HG02870 (cell line): Measurements from ENCODE around the gene RNF5.
"Not testable (repeated sequence)": the region's sequence is repeated elsewhere in the genome, so short reads cannot be mapped to it uniquely, and the experiment has no call there.

Experiments used
- ATAC-seq: cut with Tn5 transposase; IDR thresholded peaks from one replicate; pipeline ENCODE4 v1.9.1; 2021; ENCODE audit warnings: mild to moderate bottlenecking, moderate library complexity; ENCODE audit not compliant: unreplicated experiment

Gene RNF5

GRCh38 chr6:32203426-32204267, 25.4 kb downstream of the RNF5 start:
- ATAC-seq: no peak

GRCh38 chr6:32204268-32204715, 26.1 kb downstream of the RNF5 start:
- no peak for ATAC-seq

DNA sequence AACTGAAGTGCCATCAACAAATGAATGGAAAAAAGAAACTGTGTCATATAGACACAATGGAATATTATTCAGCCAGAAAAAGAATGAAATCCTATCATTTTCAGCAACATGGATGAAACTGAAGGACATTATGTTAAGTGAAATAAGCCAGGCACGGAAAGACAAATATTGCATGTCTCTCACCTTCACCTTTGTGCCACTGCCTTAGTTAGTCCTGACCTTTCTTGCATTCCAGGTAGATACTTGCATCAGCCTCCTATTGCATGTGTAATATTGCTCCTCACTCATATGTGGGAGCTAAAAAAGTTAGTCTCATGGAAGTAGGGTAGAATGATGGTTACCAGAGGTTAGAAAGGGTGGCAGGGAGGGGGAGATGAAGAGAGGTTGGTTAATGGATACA, 30.8 kb downstream of the RNF5 start:
- ATAC-seq: no peak

DNA sequence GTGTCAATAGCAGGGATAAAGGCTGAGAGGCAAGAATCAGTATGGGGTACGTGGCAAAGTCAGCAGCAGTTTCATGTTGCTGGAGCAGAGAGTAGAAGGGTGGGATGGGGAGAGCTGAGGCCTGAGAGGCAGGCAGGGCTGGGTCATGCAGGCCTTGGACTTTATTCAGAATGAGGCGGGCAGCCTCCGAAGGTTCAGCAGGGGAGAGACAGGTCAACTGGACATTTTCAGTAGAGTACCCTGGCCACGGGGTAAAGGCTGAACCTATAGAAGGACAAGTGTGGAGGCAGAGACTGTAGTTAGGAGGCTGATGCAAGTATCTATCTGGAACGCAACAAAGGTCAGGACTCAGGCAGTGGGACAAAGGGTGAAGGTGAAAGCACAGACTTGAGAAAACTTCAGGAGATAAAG, 32.0 kb downstream of the RNF5 start:
- no peak for ATAC-seq

DNA sequence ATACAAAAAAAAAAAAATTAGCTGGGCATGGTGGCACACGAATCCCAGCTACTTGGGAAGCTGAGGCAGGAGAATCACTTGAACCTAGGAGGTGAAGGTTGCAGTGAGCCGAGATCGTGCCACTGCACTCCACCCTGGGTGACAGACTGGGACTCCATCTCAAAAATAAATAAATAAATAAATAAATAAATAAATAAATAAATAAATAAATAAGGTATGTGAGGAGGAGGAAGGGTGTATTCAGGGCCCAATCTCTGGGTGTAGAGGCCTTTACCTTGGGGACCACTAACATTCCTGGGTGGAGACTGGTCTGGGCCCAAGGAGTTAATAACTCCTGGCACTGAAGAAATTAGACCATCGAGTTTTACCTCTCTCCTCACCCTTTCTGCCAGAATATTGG, 33.2 kb downstream of the RNF5 start:
- not testable (repeated sequence) for ATAC-seq

DNA sequence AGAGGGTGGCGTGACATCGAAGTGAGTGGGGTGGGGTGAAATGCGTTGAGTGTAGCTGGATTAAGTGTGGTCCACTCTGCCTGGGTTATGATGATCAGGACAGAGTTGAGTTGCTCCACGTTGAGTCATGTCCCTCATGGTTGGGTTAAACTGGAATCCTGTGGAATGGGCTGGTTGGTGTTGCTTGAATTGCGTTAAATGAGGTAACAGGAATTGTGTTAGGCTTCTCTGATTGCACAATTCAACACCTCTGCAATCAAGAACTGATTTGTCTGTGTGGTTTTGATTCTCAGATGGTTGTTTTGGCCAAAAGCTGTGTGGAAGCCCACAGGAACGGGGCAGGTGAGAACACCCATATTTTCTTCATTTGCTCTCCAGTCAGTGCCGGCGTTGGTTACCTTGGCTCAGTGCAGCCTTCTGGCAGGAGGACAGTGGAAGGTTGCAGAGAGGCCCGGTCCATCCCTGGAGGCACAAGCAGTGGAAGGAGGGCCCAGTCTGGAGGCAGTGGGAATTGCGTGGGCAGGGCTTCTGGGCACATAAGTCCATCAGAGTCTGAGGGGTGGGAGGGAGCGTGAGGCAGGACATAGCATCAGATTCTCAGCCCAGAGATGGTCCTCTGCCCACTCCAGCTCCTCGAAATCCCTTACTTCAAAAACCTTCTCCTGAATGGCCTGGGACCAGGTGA, 34.0 kb downstream of the RNF5 start:
- no peak for ATAC-seq

DNA sequence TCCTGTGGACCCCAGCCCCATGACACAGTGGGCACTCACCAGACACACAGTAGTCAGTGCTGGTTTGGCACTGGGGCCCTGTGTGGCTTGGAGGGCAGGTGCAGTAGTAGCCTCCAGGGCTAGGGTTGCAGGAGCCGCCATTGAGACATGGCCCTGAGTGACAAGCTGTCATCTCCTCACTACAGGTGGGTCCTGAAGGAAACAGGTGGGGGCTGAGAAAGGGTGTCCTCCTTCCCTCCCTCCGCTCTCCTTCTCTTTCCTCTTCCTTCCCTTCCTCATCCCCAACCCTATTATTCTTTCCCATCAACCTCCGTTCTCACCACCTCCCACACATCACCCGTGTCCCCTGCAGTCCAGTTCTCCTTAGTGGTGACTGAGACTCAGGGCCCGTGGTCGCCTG, 35.4 kb downstream of the RNF5 start:
- ATAC-seq: no peak

DNA sequence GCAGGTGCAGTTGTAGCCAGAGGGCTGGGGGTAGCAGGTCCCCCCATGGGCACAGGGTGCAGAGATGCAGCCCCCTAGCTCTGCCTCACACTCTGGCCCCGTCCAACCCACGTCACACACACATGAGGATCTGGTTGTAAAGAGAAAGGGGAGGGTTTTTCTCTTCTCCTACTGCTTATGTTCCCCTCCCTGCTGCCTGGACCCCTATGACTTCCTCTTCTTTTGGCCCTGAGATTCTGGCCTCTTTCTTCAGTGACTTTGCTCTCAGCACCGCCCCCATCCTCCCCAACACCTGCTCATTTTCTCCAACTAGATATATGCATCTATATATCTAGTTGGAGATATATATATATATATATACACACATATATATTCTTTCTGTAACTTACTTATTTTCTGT, 35.9 kb downstream of the RNF5 start:
- ATAC-seq: no peak

GRCh38 chr6:32215617-32216016, 37.4 kb downstream of the RNF5 start:
- no peak for ATAC-seq

DNA sequence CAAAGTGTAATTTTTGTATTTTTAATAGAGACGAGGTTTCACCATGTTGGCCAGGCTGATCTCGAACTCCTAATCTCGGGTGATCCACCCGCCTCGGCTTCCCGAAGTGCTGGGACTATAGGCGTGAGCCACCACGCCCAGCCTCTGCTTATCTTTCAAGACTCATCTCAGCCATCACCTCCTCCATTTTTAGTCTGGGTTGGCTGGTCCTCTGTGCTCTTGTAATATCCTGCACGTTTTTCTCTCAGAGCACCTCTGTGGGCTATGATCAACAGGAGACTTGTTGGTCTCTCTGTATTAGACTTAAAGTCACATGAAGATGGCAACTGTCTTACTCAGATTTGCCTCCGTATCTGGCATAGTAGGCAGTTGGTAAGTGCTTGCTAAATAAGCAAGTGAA, 38.1 kb downstream of the RNF5 start:
- no peak for ATAC-seq

GRCh38 chr6:32216998-32217397, 38.8 kb downstream of the RNF5 start:
- ATAC-seq: no peak

- no peak for ATAC-seq
These were observed 40.0 kb downstream of the RNF5 start for GRCh38 chr6:32218167-32218566.

GRCh38 chr6:32220021-32220420, 41.8 kb downstream of the RNF5 start:
- ATAC-seq: no peak

DNA sequence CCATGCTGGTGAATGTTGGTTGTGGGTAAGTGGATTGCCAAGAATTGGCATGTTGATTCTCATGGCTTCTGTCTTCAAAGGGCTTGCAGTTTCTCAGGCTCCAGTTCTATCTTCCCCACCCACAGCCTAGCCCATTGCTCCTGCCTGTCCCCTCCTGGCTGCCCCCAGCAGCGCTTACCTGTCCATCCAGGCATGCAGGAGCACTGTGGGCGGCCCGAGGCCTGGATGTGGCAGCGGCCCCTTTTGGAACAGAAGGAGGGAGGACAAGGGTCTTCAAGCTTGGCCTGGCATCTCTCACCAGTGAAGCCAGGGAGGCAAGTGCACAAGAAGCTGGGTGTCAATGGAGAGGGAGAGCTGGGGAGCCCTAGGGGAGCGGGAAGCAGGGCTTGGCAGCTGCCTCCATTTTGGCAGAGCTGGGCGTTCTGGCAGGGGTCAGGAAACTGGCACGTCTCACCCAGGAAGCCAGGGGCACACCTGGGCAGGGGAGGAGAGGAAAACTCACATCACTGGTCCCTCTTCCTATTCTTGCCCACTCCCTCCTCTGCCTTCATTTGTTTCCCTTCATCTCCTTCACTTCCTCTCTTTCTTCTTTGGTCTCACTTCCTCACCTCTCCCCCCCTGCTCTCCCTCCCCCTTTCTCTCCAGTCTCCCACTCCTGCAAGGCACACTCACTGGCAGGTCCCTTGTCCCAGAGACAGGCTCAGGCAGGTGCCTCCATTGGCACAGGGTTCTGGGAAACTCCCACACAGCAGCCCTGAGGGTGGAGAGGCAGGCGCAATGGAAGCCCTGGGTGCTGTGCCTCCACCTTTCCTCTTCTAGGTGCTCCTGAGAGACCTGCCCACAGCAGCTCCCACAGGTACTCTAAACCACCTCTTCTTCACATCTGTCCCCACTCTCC, 44.4 kb downstream of the RNF5 start:
- no peak for ATAC-seq

- no peak for ATAC-seq
These were observed 45.3 kb downstream of the RNF5 start, which contains the start of gene NOTCH4 for GRCh38 chr6:32223258-32224235. TSS of gene NOTCH4 (minus strand) at chr6:32224067. CDS start at chr6:32223928, 139 bp downstream.

GRCh38 chr6:32224696-32225095, 46.5 kb downstream of the RNF5 start:
- ATAC-seq: no peak

- no peak for ATAC-seq
These were observed 48.2 kb downstream of the RNF5 start for GRCh38 chr6:32226434-32226833.
